Suprapubic skin (tissue), 4 donors: ENCODE data around the gene DNAJA2. TPM values are rescaled to one million over a fixed set of nuclear protein-coding genes. Genes with fewer than 3 reads are reported as not detected.
A peak's percentile ranks its signal among the peaks of the same experiment; 100 is the strongest.
"Not testable (repeated sequence)": the region's sequence is repeated elsewhere in the genome, so short reads cannot be mapped to it uniquely, and the experiment has no call there.

Source experiments
- DNase-seq, 2 donors: peaks; one replicate each; pipeline ENCODE4 v3.0.0-alpha.2; 2019; ENCODE audit warnings: low spot score in 2 of 2
- H3K27ac ChIP-seq: fragments of 200-600 bp; sonication (generic); one replicate; pipeline ENCODE4 v1.5.1; 2019
- H3K27me3 ChIP-seq: fragments of 200-600 bp; sonication (generic); one replicate; pipeline ENCODE4 v1.5.1; 2019
- H3K36me3 ChIP-seq: fragments of 200-600 bp; sonication (generic); one replicate; pipeline ENCODE4 v1.5.1; 2019
- H3K4me1 ChIP-seq: fragments of 200-600 bp; sonication (generic); one replicate; pipeline ENCODE4 v1.5.1; 2019
- H3K4me3 ChIP-seq: fragments of 200-600 bp; sonication (generic); one replicate; pipeline ENCODE4 v1.5.1; 2019; ENCODE audit warnings: mild to moderate bottlenecking
- H3K9me3 ChIP-seq: fragments of 200-600 bp; sonication (generic); one replicate; pipeline ENCODE4 v1.5.1; 2019
- EP300 ChIP-seq: sonication (generic); formaldehyde crosslinking; IDR thresholded peaks from one replicate; pipeline ENCODE4 v1.6.1; 2017; ENCODE audit warnings: antibody characterized with exemption
- POLR2A ChIP-seq, 2 donors: fragments of 450-650 bp; IDR thresholded peaks; one replicate each; pipeline ENCODE4 v1.6.1; 2017; ENCODE audit warnings: antibody characterized with exemption in 2 of 2, mild to moderate bottlenecking in 2 of 2, moderate library complexity in 2 of 2
- POLR2AphosphoS5 ChIP-seq, 3 donors: sonication (generic); formaldehyde crosslinking; IDR thresholded peaks; one replicate each; pipeline ENCODE4 v1.6.1; 2017; ENCODE audit warnings: antibody characterized with exemption in 3 of 3
- WGBS: methylation state at CpG from one replicate; pipeline ENCODE4 v1.1.5; 2018; 5-methylcytosine and 5-hydroxymethylcytosine counted together
- total RNA-seq, 4 donors: library from RNA; depleted of rRNA; stranded (reverse); fragments of >200 nt; gene quantifications; one replicate each; pipeline ENCODE4 v1.1.0, GENCODE V29; 2016
- TF ChIP-seq, protein P1 (sequence below), 2 donors: fragments of 200-600 bp in 1 of 2; fragments of 450-650 bp in 1 of 2; sonication (generic) in 1 of 2; IDR thresholded peaks; one replicate each; pipeline ENCODE4 v1.5.1; 2016 to 2019; ENCODE audit warnings: antibody characterized with exemption in 2 of 2, mild to moderate bottlenecking in 1 of 2, moderate library complexity in 1 of 2

DNAJA2 gene
- total RNA-seq, 4 donors from 2014 or later: 34.0 to 53.3 (median 47.0) TPM

DNA sequence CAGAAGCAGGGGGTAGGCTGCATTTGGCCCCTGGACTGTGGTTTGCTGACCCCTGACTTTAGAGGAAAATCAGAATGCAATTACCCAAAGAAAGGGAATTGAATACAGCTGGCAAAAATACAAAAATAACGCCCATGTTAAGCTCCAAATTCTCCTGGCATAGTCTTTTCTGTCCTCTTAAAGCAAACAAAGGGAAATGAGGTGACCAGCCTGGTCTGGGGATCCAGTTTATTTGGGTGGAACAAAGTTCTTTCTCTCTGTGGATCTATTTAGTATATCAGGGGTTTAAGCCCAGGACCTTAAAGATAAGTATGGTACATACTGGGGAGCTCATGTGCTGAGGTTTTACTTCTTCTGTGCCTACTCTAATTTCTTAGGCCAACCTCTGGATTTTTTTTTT, 23.5 kb downstream of the DNAJA2 start:
- TF ChIP-seq POLR2A (IDR thresholded peaks at IDR 0.05) (no peak), EP300 (no peak), POLR2AphosphoS5 (IDR thresholded peaks at IDR 0.05) (no peak)
- TF ChIP-seq, protein P1, sequence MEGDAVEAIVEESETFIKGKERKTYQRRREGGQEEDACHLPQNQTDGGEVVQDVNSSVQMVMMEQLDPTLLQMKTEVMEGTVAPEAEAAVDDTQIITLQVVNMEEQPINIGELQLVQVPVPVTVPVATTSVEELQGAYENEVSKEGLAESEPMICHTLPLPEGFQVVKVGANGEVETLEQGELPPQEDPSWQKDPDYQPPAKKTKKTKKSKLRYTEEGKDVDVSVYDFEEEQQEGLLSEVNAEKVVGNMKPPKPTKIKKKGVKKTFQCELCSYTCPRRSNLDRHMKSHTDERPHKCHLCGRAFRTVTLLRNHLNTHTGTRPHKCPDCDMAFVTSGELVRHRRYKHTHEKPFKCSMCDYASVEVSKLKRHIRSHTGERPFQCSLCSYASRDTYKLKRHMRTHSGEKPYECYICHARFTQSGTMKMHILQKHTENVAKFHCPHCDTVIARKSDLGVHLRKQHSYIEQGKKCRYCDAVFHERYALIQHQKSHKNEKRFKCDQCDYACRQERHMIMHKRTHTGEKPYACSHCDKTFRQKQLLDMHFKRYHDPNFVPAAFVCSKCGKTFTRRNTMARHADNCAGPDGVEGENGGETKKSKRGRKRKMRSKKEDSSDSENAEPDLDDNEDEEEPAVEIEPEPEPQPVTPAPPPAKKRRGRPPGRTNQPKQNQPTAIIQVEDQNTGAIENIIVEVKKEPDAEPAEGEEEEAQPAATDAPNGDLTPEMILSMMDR (IDR thresholded peaks at IDR 0.05): no peak
- Histone ChIP-seq H3K4me3 (no peak overlapping the region), H3K9me3 (no peaks in the 10 kb centered on the region), H3K27ac (no peak overlapping the region), H3K36me3 (peaks cover 9% of the 10 kb centered on the region), H3K4me1 (no peaks in the 10 kb centered on the region), H3K27me3 (no peaks in the 10 kb centered on the region)
- 32% methylated on average over 1 of the region's 1 CpG for whole genome bisulfite sequencing
- DNase-seq: no peak

DNA sequence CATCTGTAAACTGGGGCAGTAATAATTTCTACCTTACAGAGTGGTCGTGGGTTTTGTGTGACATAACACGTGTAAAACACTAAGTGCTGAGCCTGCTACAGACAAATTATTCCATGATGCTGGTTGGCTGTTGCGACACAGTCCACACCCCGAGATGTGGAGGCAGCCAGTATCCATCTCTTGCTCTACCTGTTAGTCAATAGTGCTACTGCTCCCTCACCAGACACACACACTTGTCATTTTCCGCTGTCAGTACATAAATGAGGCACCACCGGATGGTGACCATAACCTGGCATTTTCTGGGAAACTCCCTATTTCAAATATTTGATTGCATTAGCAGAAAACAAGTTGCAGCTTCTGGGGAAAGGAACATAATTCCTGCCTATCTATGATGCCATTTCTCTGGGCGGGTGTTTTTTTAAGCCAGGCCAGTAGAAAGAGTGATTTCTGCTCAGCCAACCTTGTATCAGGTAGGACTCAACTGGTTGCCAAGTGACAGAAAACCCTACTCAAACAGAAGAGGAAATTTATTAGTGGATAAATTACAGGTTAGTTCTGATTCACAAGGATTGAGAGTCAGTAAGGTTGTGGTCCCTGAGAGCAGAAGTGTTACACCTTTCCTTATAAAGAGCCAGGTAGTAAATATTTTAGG, 24.1 kb downstream of the DNAJA2 start:
- Histone ChIP-seq H3K4me1 (no peaks in the 10 kb centered on the region), H3K27ac (no peak overlapping the region), H3K27me3 (no peaks in the 10 kb centered on the region), H3K9me3 (no peaks in the 10 kb centered on the region), H3K4me3 (no peak overlapping the region), H3K36me3 (peaks cover 3% of the 10 kb centered on the region)
- DNase-seq: no peak
- TF ChIP-seq POLR2AphosphoS5 (IDR thresholded peaks at IDR 0.05) (no peak), POLR2A (IDR thresholded peaks at IDR 0.05) (no peak), EP300 (no peak)
- TF ChIP-seq, protein P1 (IDR thresholded peaks at IDR 0.05): no peak
- 57% methylated on average over 7 of the region's 7 CpGs for WGBS

DNA sequence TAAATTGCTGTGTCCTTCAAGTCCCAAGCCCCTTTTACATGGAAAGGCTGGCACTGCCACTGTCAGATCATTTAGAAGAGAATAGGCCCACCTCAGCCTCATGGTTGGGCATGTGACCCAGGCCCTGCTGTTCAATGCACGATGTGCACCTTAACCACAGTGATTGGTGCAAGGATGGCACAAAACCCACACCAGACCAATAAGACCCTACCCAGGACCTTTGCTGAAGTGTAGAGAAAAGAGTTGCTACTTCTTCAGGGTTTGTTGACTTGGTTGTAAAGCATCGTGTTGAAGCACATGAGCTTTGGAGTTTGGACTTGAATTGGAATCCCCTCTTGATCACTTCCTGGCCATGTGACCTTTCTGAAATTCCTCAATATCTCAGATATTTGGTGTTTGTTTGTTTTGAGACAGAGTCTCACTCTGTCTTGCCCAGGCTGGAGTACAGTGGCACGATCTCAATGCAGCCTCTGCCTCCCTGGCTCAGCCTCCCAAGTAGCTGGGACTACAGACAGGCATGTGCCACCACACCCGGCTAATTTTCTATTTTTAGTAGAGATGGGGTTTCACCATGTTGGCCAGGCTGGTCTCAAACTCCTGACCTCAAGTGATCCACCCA, 24.8 kb downstream of the DNAJA2 start:
- Histone ChIP-seq H3K9me3 (no peaks in the 10 kb centered on the region), H3K4me1 (no peaks in the 10 kb centered on the region), H3K4me3 (no peak overlapping the region), H3K27me3 (no peaks in the 10 kb centered on the region), H3K27ac (no peak overlapping the region), H3K36me3 (no peaks in the 10 kb centered on the region)
- no peak for DNase-seq
- WGBS: 75% methylated on average over 4 of the region's 4 CpGs
- no peak for TF ChIP-seq POLR2AphosphoS5 (IDR thresholded peaks at IDR 0.05)

DNA sequence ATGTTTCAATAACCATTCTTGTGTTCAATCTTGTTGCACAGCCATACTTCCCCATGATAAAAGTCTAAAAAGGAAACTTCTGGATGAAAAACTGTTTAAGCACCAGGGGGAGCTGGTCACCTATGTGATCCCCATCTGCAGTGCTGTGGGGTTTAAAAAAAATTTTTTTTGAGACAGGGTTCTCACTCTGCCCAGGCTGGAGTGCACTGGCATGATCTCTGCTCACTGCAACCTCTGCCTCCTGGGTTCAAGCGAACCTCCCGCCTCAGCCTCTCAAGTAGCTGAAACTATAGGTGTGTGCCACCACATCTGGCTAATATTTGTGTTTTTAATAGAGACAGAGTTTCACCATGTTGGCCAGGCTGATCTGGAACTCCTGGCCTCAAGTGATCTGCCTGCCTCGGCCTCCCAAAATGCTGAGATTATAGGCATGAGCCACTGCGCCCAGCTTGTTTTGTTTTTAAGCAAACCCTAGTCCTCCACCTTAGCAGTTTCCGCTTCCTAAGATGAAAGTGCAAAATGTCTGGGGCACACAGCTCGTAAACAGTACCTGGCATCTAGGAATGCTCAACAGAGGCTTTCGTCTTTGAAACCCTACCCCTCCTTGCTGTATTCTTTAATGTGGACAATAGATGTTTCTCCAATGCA, 25.4 kb downstream of the DNAJA2 start:
- no peak overlapping the region for H3K4me3 ChIP-seq
- H3K9me3 ChIP-seq: no peaks in the 10 kb centered on the region
- no peaks in the 10 kb centered on the region for H3K27me3 ChIP-seq
- no peak overlapping the region for H3K27ac ChIP-seq
- no peak for DNase-seq
- no peaks in the 10 kb centered on the region for H3K36me3 ChIP-seq
- TF ChIP-seq EP300: no peak
- no peak for TF ChIP-seq POLR2A (IDR thresholded peaks at IDR 0.05)
- TF ChIP-seq, protein P1 (IDR thresholded peaks at IDR 0.05): peak in 1 of 2 donors; percentile 22
- no peak for TF ChIP-seq POLR2AphosphoS5 (IDR thresholded peaks at IDR 0.05)
- WGBS: 91% methylated on average over 7 of the region's 7 CpGs
- no peaks in the 10 kb centered on the region for H3K4me1 ChIP-seq

DNA sequence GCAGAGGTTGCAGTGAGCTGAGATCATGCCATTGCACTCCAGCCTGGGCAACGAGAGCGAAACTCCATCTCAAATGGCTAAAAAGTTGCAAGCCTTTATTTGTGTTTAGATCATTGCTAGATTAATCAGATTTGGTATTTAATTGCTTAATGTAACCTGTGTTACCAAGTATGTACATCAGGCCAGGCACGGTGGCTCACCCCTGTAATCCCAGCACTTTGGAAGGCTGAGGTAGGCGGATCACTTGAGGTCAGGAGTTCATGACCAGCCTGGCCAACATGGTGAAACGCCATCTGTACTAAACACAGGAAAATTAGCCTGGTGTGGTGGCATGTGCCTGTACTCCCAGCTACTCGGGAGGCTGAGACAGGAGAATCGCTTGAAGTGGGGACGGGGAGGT, 28.8 kb downstream of the DNAJA2 start:
- DNase-seq, H3K27ac ChIP-seq, H3K27me3 ChIP-seq, H3K9me3 ChIP-seq, H3K4me3 ChIP-seq, H3K4me1 ChIP-seq, H3K36me3 ChIP-seq: not testable (repeated sequence)
- WGBS: 90% methylated on average over 8 of the region's 8 CpGs

DNA sequence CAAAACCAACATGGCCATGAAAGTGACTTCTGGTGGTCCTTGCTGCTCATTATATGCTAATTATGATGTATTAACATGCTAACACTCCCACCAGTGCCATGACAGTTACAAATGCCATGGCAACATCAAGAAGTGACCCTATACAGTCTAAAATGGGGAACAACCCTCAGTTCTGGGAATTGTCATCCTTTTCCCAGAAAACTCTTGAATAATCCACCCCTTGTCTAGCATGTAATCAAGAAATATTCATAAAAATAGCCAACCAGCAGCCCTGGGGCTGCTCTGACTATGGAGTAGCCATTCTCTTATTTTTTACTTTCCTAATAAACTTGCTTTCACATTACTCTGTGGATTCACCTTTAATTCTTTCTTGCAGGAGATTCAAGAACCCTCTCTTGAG, 35.9 kb downstream of the DNAJA2 start:
- Histone ChIP-seq H3K27me3 (no peaks in the 10 kb centered on the region), H3K27ac (no peak overlapping the region), H3K9me3 (no peaks in the 10 kb centered on the region), H3K4me1 (no peaks in the 10 kb centered on the region), H3K36me3 (no peaks in the 10 kb centered on the region), H3K4me3 (no peak overlapping the region)
- no peak for DNase-seq
- TF ChIP-seq, protein P1 (IDR thresholded peaks at IDR 0.05): no peak
- no peak for TF ChIP-seq EP300
